H1 (cell line): ENCODE results near the gene PTPN18. TPM values are rescaled to one million over a fixed set of nuclear protein-coding genes. Genes with fewer than 3 reads are reported as not detected.

ENCODE experiments used
- ASH2L ChIP-seq: fragments of 200-600, 300-600 bp; sonication (generic); IDR thresholded peaks from one replicate; pipeline ENCODE4 v1.7.1; 2017; ENCODE audit warnings: low read length
- CREB1 ChIP-seq: IDR thresholded peaks from 2 replicates; pipeline ENCODE4 v1.6.1; 2012; ENCODE audit warnings: inconsistent platforms
- CTCF ChIP-seq, 3 experiments: IDR thresholded peaks; 1 replicate in 2 of 3; 2 replicates in 1 of 3; pipeline versions ENCODE4 v1.5.1 to v1.6.1; 2011; ENCODE audit warnings: low read length in 3 of 3, mild to moderate bottlenecking in 3 of 3, inconsistent platforms in 2 of 3, low read depth in 1 of 3, moderate library complexity in 1 of 3; ENCODE audit not compliant: insufficient read depth in 1 of 3; ENCODE audit errors: control extremely low read depth in 1 of 3
- E2F6 ChIP-seq: IDR thresholded peaks from 2 replicates; pipeline ENCODE4 v1.6.1; 2012; ENCODE audit warnings: inconsistent platforms
- EGR1 ChIP-seq: IDR thresholded peaks from 2 replicates; pipeline ENCODE4 v1.6.1; 2011; ENCODE audit warnings: low read depth, low read length, borderline replicate concordance
- EP300 ChIP-seq, 2 experiments: IDR thresholded peaks; 1 replicate in 1 of 2; 2 replicates in 1 of 2; pipeline ENCODE4 v1.6.1; 2011 to 2012; ENCODE audit warnings: low read depth in 2 of 2, low read length in 2 of 2, mild to moderate bottlenecking in 2 of 2, borderline replicate concordance in 1 of 2, inconsistent platforms in 1 of 2, moderate library complexity in 1 of 2
- FOSL1 ChIP-seq: IDR thresholded peaks from 2 replicates; pipeline ENCODE4 v1.6.1; 2011; ENCODE audit warnings: mild to moderate bottlenecking, low read depth, low read length, moderate library complexity; ENCODE audit not compliant: insufficient read depth
- JUN ChIP-seq: IDR thresholded peaks from 2 replicates; pipeline ENCODE4 v1.6.1; 2011; ENCODE audit warnings: low read depth, mild to moderate bottlenecking, improper control_type of control experiment, low read length
- KDM4A ChIP-seq: IDR thresholded peaks from one replicate; pipeline ENCODE4 v1.7.1; 2012; ENCODE audit warnings: low read depth, mild to moderate bottlenecking, moderate library complexity, low read length, inconsistent platforms; ENCODE audit not compliant: severe bottlenecking
- KDM5A ChIP-seq: fragments of 200-600 bp; IDR thresholded peaks from 2 replicates; pipeline ENCODE4 v1.7.1; 2012; ENCODE audit warnings: mild to moderate bottlenecking, low read length, inconsistent platforms, mixed read lengths
- NRF1 ChIP-seq: IDR thresholded peaks from 2 replicates; pipeline ENCODE4 v1.6.1; 2011; ENCODE audit warnings: mild to moderate bottlenecking, low read depth, low read length, improper control_type of control experiment
- PHF8 ChIP-seq: fragments of 200-600 bp; sonication (generic); conservative IDR thresholded peaks from 2 replicates; pipeline ENCODE4 v1.7.1; 2012; ENCODE audit warnings: low read depth, mild to moderate bottlenecking, inconsistent platforms, low read length, moderate library complexity
- POLR2A ChIP-seq, 2 experiments: IDR thresholded peaks; 1 replicate in 1 of 2; 2 replicates in 1 of 2; pipeline ENCODE4 v1.6.1; 2011; ENCODE audit warnings: low read depth in 2 of 2, low read length in 2 of 2, mild to moderate bottlenecking in 2 of 2; ENCODE audit errors: control extremely low read depth in 1 of 2
- RAD21 ChIP-seq, 2 experiments: IDR thresholded peaks in 1 of 2; conservative IDR thresholded peaks in 1 of 2; 2 replicates each; pipeline ENCODE4 v1.6.1; 2011; ENCODE audit warnings: low read depth in 2 of 2, low read length in 2 of 2, improper control_type of control experiment in 1 of 2, inconsistent platforms in 1 of 2, mild to moderate bottlenecking in 1 of 2, moderate library complexity in 1 of 2
- SP2 ChIP-seq: IDR thresholded peaks from 2 replicates; pipeline ENCODE4 v1.6.1; 2012; ENCODE audit warnings: mild to moderate bottlenecking, low read length, inconsistent platforms
- SRF ChIP-seq: IDR thresholded peaks from 2 replicates; pipeline ENCODE4 v1.6.1; 2011; ENCODE audit warnings: mild to moderate bottlenecking, low read depth, low read length, moderate library complexity
- TBP ChIP-seq: IDR thresholded peaks from 2 replicates; pipeline ENCODE4 v1.6.1; 2011; ENCODE audit warnings: low read depth, low read length, improper control_type of control experiment
- TCF12 ChIP-seq: IDR thresholded peaks from 2 replicates; pipeline ENCODE4 v1.6.1; 2011; ENCODE audit warnings: low read depth, mild to moderate bottlenecking, low read length
- YY1 ChIP-seq: IDR thresholded peaks from 2 replicates; pipeline ENCODE4 v1.6.1; 2011; ENCODE audit warnings: low read depth, mild to moderate bottlenecking, low read length
- polyA plus RNA-seq, 7 experiments: library from polyadenylated mRNA; depleted of rRNA in 3 of 7; stranded (reverse) in 5 of 7; unstranded in 2 of 7; fragments of >200 nt in 5 of 7; fragments of 200-250 nt in 2 of 7; gene quantifications; 1 replicate in 5 of 7; 2 replicates in 1 of 7; 4 replicates in 1 of 7; pipeline versions ENCODE4 v1.2.1 to v1.2.3, GENCODE V29; 2011 to 2013; ENCODE audit warnings: missing spikeins in 2 of 7, mixed read lengths in 2 of 7
- total RNA-seq: library from RNA; stranded (reverse); fragmentation: NEBNext Ultra II Directional; extraction: Animal tissue kit (Norgen Biotek cat#: 25700); gene quantifications from 2 replicates; pipeline ENCODE4 v1.2.1, GENCODE V29; 2021

Gene PTPN18
- total and polyA plus RNA-seq, 2 of the 8 experiments (the other 6 are each of a cell fraction or from before 2014, with no cell fraction given) = 13.2 to 14.7 TPM

DNA sequence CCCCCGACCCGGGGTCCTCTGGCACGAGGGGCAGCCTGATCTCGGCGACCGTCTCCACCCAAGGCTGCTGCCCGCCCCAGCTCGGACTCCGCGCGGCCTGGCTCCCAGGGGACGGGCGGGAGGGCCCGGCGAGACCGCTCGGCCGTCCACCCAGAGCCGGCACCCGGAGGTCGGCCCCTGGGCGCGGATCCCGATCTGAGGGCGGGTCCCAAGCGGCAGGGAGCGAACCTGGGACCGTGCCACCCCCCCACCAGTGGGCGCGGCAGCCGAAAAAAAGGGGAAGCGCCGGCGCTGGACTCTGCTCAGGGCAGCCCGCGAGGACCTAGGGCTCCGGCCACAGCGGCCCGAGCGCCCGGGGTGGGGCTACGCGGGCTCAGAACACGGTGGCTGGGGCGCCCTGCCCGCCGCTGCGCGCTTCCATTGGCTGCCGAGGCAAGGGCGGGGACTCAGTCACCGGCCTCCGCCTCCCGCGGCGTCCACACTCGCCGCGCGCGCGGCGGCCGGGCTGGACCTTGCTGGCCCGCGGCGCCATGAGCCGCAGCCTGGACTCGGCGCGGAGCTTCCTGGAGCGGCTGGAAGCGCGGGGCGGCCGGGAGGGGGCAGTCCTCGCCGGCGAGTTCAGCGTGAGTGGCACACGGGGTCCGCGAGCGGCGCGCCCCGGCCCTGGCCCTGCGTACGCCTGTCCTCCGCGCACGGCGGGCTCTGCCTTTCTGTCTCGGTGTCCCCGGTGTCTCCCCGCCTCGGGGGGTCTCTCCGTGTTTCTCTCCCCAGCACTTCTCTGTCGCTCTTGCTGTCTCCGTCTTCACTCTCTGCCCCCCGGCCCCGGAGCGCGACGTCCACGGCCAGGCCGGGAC lies at the start of gene PTPN18 (continued):
- TF ChIP-seq CTCF (IDR thresholded peaks at IDR 0.05; ENCODE audit: control extremely low read depth in 1 of 3, insufficient read depth in 1 of 3, low read depth in 1 of 3, low read length in 3 of 3) = peak; percentile 29 to 47 (median 30)
- no peak for TF ChIP-seq SP2
- TF ChIP-seq POLR2A (IDR thresholded peaks at IDR 0.05; ENCODE audit: control extremely low read depth in 1 of 2, low read depth in 2 of 2, low read length in 2 of 2) = peak in 1 of 2 experiments; percentile 36; a peak in 1 of 3 replicates
- TF ChIP-seq PHF8 = peak; percentile 32; the same call in 1 of the 2 replicates
- no peak for TF ChIP-seq JUN
- no peak for TF ChIP-seq KDM5A
- no peak for TF ChIP-seq EGR1
- TF ChIP-seq EP300 (IDR thresholded peaks at IDR 0.05; ENCODE audit: borderline replicate concordance in 1 of 2, low read depth in 2 of 2, low read length in 2 of 2) = no peak
- no peak for TF ChIP-seq TCF12
- TF ChIP-seq YY1 = peak; percentile 34; the same call in 1 of the 2 replicates
- no peak for TF ChIP-seq FOSL1
- no peak for TF ChIP-seq SRF
- peak in 1 of 2 experiments; percentile 47; a peak in 2 of 4 replicates for TF ChIP-seq RAD21 (IDR thresholded peaks at IDR 0.05 in 1 of 2, conservative IDR thresholded peaks at IDR 0.05 in 1 of 2; ENCODE audit: low read depth in 2 of 2, low read length in 2 of 2)
- peak; percentile 14; the same call in 1 of the 2 replicates for TF ChIP-seq TBP
- TF ChIP-seq E2F6 = no peak
- TF ChIP-seq ASH2L = no peak
- peak; percentile 87 for TF ChIP-seq KDM4A
- no peak for TF ChIP-seq CREB1
- no peak for TF ChIP-seq NRF1
